Spleen (tissue), 11 donors: Measurements from ENCODE around the gene UCK2. TPM values are rescaled to one million over a fixed set of nuclear protein-coding genes. Genes with fewer than 3 reads are reported as not detected.

Experiments used
- DNase-seq: peaks from one replicate; pipeline ENCODE4 v3.0.0-alpha.2; 2020
- H3K27ac ChIP-seq, 8 donors: fragments of 200-600 bp; sonication (generic) in 7 of 8; 1 replicate in 4 of 8; 2 replicates in 4 of 8; pipeline versions ENCODE4 v1.5.0 to v1.8.0; 2016 to 2021; ENCODE audit warnings: inconsistent platforms in 4 of 8, mild to moderate bottlenecking in 4 of 8, moderate library complexity in 1 of 8
- H3K27me3 ChIP-seq, 7 donors: fragments of 200-600 bp; sonication (generic) in 6 of 7; replicated peaks in 1 of 7; 1 replicate in 4 of 7; 2 replicates in 3 of 7; pipeline versions ENCODE4 v1.5.0 to v1.8.0; 2016 to 2021; ENCODE audit warnings: inconsistent platforms in 3 of 7, mild to moderate bottlenecking in 1 of 7
- H3K36me3 ChIP-seq, 6 donors: fragments of 200-600 bp; sonication (generic) in 5 of 6; 1 replicate in 4 of 6; 2 replicates in 2 of 6; pipeline versions ENCODE4 v1.5.0 to v1.8.0; 2016 to 2021; ENCODE audit warnings: inconsistent platforms in 2 of 6
- H3K4me1 ChIP-seq, 6 donors: fragments of 200-600 bp; sonication (generic) in 5 of 6; 1 replicate in 3 of 6; 2 replicates in 3 of 6; pipeline versions ENCODE4 v1.5.0 to v1.8.0; 2016 to 2021; ENCODE audit warnings: inconsistent platforms in 3 of 6
- H3K4me3 ChIP-seq, 8 donors: fragments of 200-600 bp; sonication (generic) in 7 of 8; 1 replicate in 4 of 8; 2 replicates in 4 of 8; pipeline versions ENCODE4 v1.5.0 to v1.8.0; 2016 to 2021; ENCODE audit warnings: inconsistent platforms in 4 of 8, mild to moderate bottlenecking in 4 of 8, moderate library complexity in 2 of 8
- H3K9me3 ChIP-seq, 8 donors: fragments of 200-600 bp; sonication (generic) in 7 of 8; 1 replicate in 4 of 8; 2 replicates in 4 of 8; pipeline versions ENCODE4 v1.5.0 to v1.8.0; 2016 to 2021; ENCODE audit warnings: inconsistent platforms in 4 of 8
- CTCF ChIP-seq, 11 experiments: fragments of 200-600 bp in 7 of 11; fragments of 450-650 bp in 4 of 11; sonication (generic) in 4 of 11; IDR thresholded peaks in 8 of 11; conservative IDR thresholded peaks in 3 of 11; 1 replicate in 7 of 11; 2 replicates in 4 of 11; pipeline versions ENCODE4 v1.4.0 to v1.8.0; 2016 to 2021; ENCODE audit warnings: antibody characterized with exemption in 11 of 11, inconsistent platforms in 4 of 11, mild to moderate bottlenecking in 1 of 11
- POLR2A ChIP-seq, 3 donors: fragments of 450-650 bp; IDR thresholded peaks; one replicate each; pipeline ENCODE4 v1.5.1; 2017; ENCODE audit warnings: antibody characterized with exemption in 3 of 3, mild to moderate bottlenecking in 1 of 3
- POLR2AphosphoS5 ChIP-seq, 3 donors: sonication (generic); formaldehyde crosslinking; IDR thresholded peaks; one replicate each; pipeline ENCODE4 v1.5.1; 2017; ENCODE audit warnings: antibody characterized with exemption in 3 of 3
- WGBS, 5 donors: extraction: QIAGEN DNeasy Blood & Tissue Kit in 3 of 5; methylation state at CpG; one replicate each; pipeline versions ENCODE4 v1.1.5 to v1.1.7; 2013 to 2018; 5-methylcytosine and 5-hydroxymethylcytosine counted together
- intact Hi-C: fragments of 100-400 bp; cut with DNase I; formaldehyde crosslinking; loops from one replicate; pipeline ENCODE4 v1.15.0; 2023; ENCODE audit warnings: low total_unique reads
- polyA plus RNA-seq, 3 donors: library from polyadenylated mRNA; stranded (reverse); fragments of 200-250 nt; gene quantifications; one replicate each; pipeline ENCODE4 v1.2.1, GENCODE V29; 2013
- total RNA-seq, 7 donors: library from RNA; depleted of rRNA in 3 of 7; stranded (reverse); fragments of >200 nt in 3 of 7; fragmentation: NEBNext Ultra II Directional in 4 of 7; extraction: Animal tissue kit (Norgen Biotek cat#: 25700) in 4 of 7; gene quantifications; one replicate each; pipeline versions ENCODE4 v1.1.0 to v1.2.1, GENCODE V29; 2016 to 2021
- donor health status: healthy with polysubstance abuse.
- donor health status: DM: no; HTN: no; CAD: no; lungs with moderate emphysema.
- donor health status: DM: no; HTN: no; CAD: no.
- donor health status: Bipolar disorder and iron deficiency.
- donor health status: healthy.
- donor health status: DM: no; HTN: no; CAD: no.
- donor health status: DM: yes; HTN: yes; CAD: no.

The UCK2 gene
- total and polyA plus RNA-seq, 10 donors, result 9.8 to 18.3 (median 16.0) TPM

GRCh38 chr1:165894591-165894990 lies 67.2 kb downstream of the UCK2 start:
- intact Hi-C loops, result no loop called here
- Histone ChIP-seq H3K4me3 (no peak overlapping the region), H3K9me3 (no peaks in the 10 kb centered on the region), H3K36me3 (peaks cover 0 to 82% (median 15%) of the 10 kb centered on the region in 6 donors), H3K27me3 (no peaks in the 10 kb centered on the region), H3K4me1 (peaks cover 0 to 4% (median 2%) of the 10 kb centered on the region in 6 donors), H3K27ac (no peak overlapping the region)
- no peak for DNase-seq
- no peak for TF ChIP-seq POLR2A (IDR thresholded peaks at IDR 0.05)
- no peak for TF ChIP-seq CTCF (IDR thresholded peaks at IDR 0.05 in 8 of 11, conservative IDR thresholded peaks at IDR 0.05 in 3 of 11)
- no peak for TF ChIP-seq POLR2AphosphoS5 (IDR thresholded peaks at IDR 0.05)
- WGBS, 5 donors, result 77 to 87% (median 79%) methylated on average over 4 of the region's 4 CpGs

GRCh38 chr1:165895451-165895871 lies 68.0 kb downstream of the UCK2 start:
- no peaks in the 10 kb centered on the region for H3K9me3 ChIP-seq
- peaks cover 0 to 12% (median 11%) of the 10 kb centered on the region in 6 donors for H3K4me1 ChIP-seq
- intact Hi-C loops, result no loop called here
- no peak for DNase-seq
- no peak for TF ChIP-seq POLR2AphosphoS5 (IDR thresholded peaks at IDR 0.05)
- TF ChIP-seq CTCF (IDR thresholded peaks at IDR 0.05 in 8 of 11, conservative IDR thresholded peaks at IDR 0.05 in 3 of 11), result no peak
- no peak for TF ChIP-seq POLR2A (IDR thresholded peaks at IDR 0.05)
- no peak overlapping the region for H3K27ac ChIP-seq
- no peaks in the 10 kb centered on the region for H3K27me3 ChIP-seq
- WGBS, 5 donors, result 76 to 89% (median 76%) methylated on average over 5 of the region's 5 CpGs
- H3K4me3 ChIP-seq, result no peak overlapping the region
- peaks cover 0 to 81% (median 15%) of the 10 kb centered on the region in 6 donors for H3K36me3 ChIP-seq

- intact Hi-C loops, result no loop called here
- Histone ChIP-seq H3K27me3 (no peaks in the 10 kb centered on the region), H3K4me1 (peaks cover 0 to 20% (median 14%) of the 10 kb centered on the region in 6 donors), H3K9me3 (no peaks in the 10 kb centered on the region), H3K27ac (no peak overlapping the region), H3K4me3 (no peak overlapping the region), H3K36me3 (peaks cover 0 to 79% (median 15%) of the 10 kb centered on the region in 6 donors)
- no peak for DNase-seq
- TF ChIP-seq CTCF (IDR thresholded peaks at IDR 0.05 in 8 of 11, conservative IDR thresholded peaks at IDR 0.05 in 3 of 11) (no peak), POLR2A (IDR thresholded peaks at IDR 0.05) (no peak), POLR2AphosphoS5 (IDR thresholded peaks at IDR 0.05) (no peak)
- WGBS, 5 donors, result 84 to 95% (median 91%) methylated on average over 3 to 10 of the region's 10 CpGs
Measured at GRCh38 chr1:165896277-165896676, 68.9 kb downstream of the UCK2 start.

- 73 to 88% (median 82%) methylated on average over 12 of the region's 12 CpGs for WGBS, 5 donors
- H3K36me3 ChIP-seq, result peaks cover 0 to 70% (median 10%) of the 10 kb centered on the region in 6 donors
- H3K27ac ChIP-seq, result no peak overlapping the region
- DNase-seq, result no peak
- H3K4me1 ChIP-seq, result peaks cover 0 to 23% (median 14%) of the 10 kb centered on the region in 6 donors
- no peaks in the 10 kb centered on the region for H3K9me3 ChIP-seq
- TF ChIP-seq CTCF (IDR thresholded peaks at IDR 0.05 in 8 of 11, conservative IDR thresholded peaks at IDR 0.05 in 3 of 11) (no peak), POLR2AphosphoS5 (IDR thresholded peaks at IDR 0.05) (no peak), POLR2A (IDR thresholded peaks at IDR 0.05) (no peak)
- no peak overlapping the region for H3K4me3 ChIP-seq
- H3K27me3 ChIP-seq, result no peaks in the 10 kb centered on the region
- intact Hi-C loops, result no loop called here
Measured at GRCh38 chr1:165897326-165898303, 70.2 kb downstream of the UCK2 start.
